Activated CD8-positive, alpha-beta T cell treated with anti-CD3 and anti-CD28 coated beads for 36 hours (primary cell): ENCODE measurements around the gene TPSG1. TPM values are rescaled to one million over a fixed set of nuclear protein-coding genes. Genes with fewer than 3 reads are reported as not detected.

Source experiments
- ATAC-seq: fragments of 200-7000 bp; cut with Tn5 transposase; one replicate; pipeline ENCODE4 v1.10.0; 2021; ENCODE audit warnings: mild to moderate bottlenecking, moderate library complexity
- CTCF ChIA-PET: fragments of 350-600 bp; sonication (Branson Sonifier 250); formaldehyde crosslinking; loops from one replicate; lab custom pipeline; 2021; ENCODE audit warnings: antibody characterized with exemption; lab: Charles Lee
- POLR2A ChIA-PET: fragments of 350-600 bp; sonication (Branson Sonifier 250); formaldehyde crosslinking; loops from one replicate; lab custom pipeline; 2021; ENCODE audit warnings: antibody characterized with exemption; lab: Charles Lee
- DNase-seq: peaks from one replicate; pipeline ENCODE4 v3.0.0-alpha.2; 2020
- H3K27ac Mint-ChIP-seq: one replicate; pipeline ENCODE4 v1.8.0; 2021; ENCODE audit warnings: mild to moderate bottlenecking, mixed read lengths
- H3K27me3 Mint-ChIP-seq: one replicate; pipeline ENCODE4 v1.8.0; 2021; ENCODE audit warnings: mixed read lengths
- H3K36me3 Mint-ChIP-seq: one replicate; pipeline ENCODE4 v1.8.0; 2021; ENCODE audit warnings: low read depth, mixed read lengths
- H3K4me1 Mint-ChIP-seq: one replicate; pipeline ENCODE4 v1.8.0; 2021; ENCODE audit warnings: low read depth, mixed read lengths
- H3K4me3 Mint-ChIP-seq: one replicate; pipeline ENCODE4 v1.8.0; 2021; ENCODE audit warnings: mild to moderate bottlenecking, moderate library complexity, mixed read lengths
- H3K9me3 Mint-ChIP-seq: one replicate; pipeline ENCODE4 v1.8.0; 2021; ENCODE audit warnings: mixed read lengths
- CTCF ChIP-seq: fragments of 200-600 bp; IDR thresholded peaks from one replicate; pipeline ENCODE4 v1.8.0; 2022; ENCODE audit warnings: antibody characterized with exemption, mild to moderate bottlenecking
- intact Hi-C: fragments of 100-400 bp; cut with micrococcal nuclease; formaldehyde crosslinking; loops from one replicate; pipeline ENCODE4 v1.10.0; 2022
- total RNA-seq, 2 experiments: library from RNA; stranded (reverse); gene quantifications; one replicate each; pipeline ENCODE4 v1.2.3, GENCODE V29; 2021

Gene TPSG1
- total RNA-seq, 2 experiments from 2014 or later = not detected

GRCh38 chr16:1182950-1183907, 41.8 kb downstream of the TPSG1 start:
- no peak overlapping the region for H3K4me3 Mint-ChIP-seq
- no peak for TF ChIP-seq CTCF
- no peaks in the 10 kb centered on the region for H3K27me3 Mint-ChIP-seq
- ATAC-seq (no peak), DNase-seq (no peak)
- no peaks in the 10 kb centered on the region for H3K4me1 Mint-ChIP-seq
- ChIA-PET CTCF (no interaction called here), POLR2A (no interaction called here)
- no peak overlapping the region for H3K27ac Mint-ChIP-seq
- intact Hi-C loops = no loop called here
- no peaks in the 10 kb centered on the region for H3K36me3 Mint-ChIP-seq
- H3K9me3 Mint-ChIP-seq = no peaks in the 10 kb centered on the region

- ATAC-seq = no peak
- H3K27me3 Mint-ChIP-seq = no peaks in the 10 kb centered on the region
- no peaks in the 10 kb centered on the region for H3K9me3 Mint-ChIP-seq
- TF ChIP-seq CTCF = no peak
- ChIA-PET POLR2A (no interaction called here), CTCF (interaction anchor here (1.4 kb wide), 1 partner anchor 124 kb away, joined by 5 read pairs; no protein-coding TSS in a partner anchor)
- no peaks in the 10 kb centered on the region for H3K36me3 Mint-ChIP-seq
- no peak for DNase-seq
- H3K27ac Mint-ChIP-seq = no peak overlapping the region
- intact Hi-C loops = no loop called here
- H3K4me1 Mint-ChIP-seq = no peaks in the 10 kb centered on the region
- no peak overlapping the region for H3K4me3 Mint-ChIP-seq
Measured at GRCh38 chr16:1182316-1182671, 42.8 kb downstream of the TPSG1 start.

- intact Hi-C loops = no loop called here
- Mint-ChIP-seq H3K27me3 (no peaks in the 10 kb centered on the region), H3K36me3 (no peaks in the 10 kb centered on the region), H3K27ac (no peak overlapping the region), H3K4me1 (no peaks in the 10 kb centered on the region), H3K9me3 (no peaks in the 10 kb centered on the region), H3K4me3 (no peak overlapping the region)
- ATAC-seq (no peak), DNase-seq (no peak)
- POLR2A ChIA-PET = interaction anchor here (1.3 kb wide), 1 partner anchor 9 kb away, joined by 3 read pairs; no protein-coding TSS in a partner anchor
- no peak for TF ChIP-seq CTCF
- CTCF ChIA-PET = interaction anchor here (1.4 kb wide), 1 partner anchor 124 kb away, joined by 5 read pairs; no protein-coding TSS in a partner anchor
Measured at GRCh38 chr16:1181404-1182315, 43.4 kb downstream of the TPSG1 start.

GRCh38 chr16:1180549-1181403, 44.3 kb downstream of the TPSG1 start:
- no peaks in the 10 kb centered on the region for H3K9me3 Mint-ChIP-seq
- POLR2A ChIA-PET = interaction anchor here (1.3 kb wide), 1 partner anchor 8 kb away, joined by 3 read pairs; no protein-coding TSS in a partner anchor
- no peak for TF ChIP-seq CTCF
- H3K27me3 Mint-ChIP-seq = no peaks in the 10 kb centered on the region
- no peaks in the 10 kb centered on the region for H3K4me1 Mint-ChIP-seq
- intact Hi-C loops = no loop called here
- DNase-seq = no peak
- no peaks in the 10 kb centered on the region for H3K36me3 Mint-ChIP-seq
- no peak for ATAC-seq
- H3K27ac Mint-ChIP-seq = no peak overlapping the region
- CTCF ChIA-PET = no interaction called here
- H3K4me3 Mint-ChIP-seq = no peak overlapping the region
